ENCODE results near the gene TENT5A.

TENT5A gene

DNA sequence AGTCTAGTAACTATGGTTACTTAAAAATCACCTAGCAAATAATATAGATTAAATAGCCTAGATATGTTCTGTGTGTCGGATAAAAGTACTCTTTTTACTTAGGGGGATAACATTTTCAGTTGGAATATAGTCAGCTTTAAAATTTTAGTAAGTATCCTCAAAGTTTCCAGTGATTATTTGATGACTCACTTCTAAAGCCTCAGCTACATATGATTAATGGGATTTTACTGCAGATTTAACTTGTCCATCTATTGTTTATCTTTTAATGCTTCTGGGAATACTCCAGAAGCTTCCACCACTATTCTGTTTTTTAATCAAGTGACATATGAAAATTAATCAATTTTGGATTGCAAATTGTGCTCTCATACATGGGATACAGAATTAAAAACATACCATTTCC is 8.7 kb upstream of the TENT5A start:
- TF ChIP-seq, protein P1, sequence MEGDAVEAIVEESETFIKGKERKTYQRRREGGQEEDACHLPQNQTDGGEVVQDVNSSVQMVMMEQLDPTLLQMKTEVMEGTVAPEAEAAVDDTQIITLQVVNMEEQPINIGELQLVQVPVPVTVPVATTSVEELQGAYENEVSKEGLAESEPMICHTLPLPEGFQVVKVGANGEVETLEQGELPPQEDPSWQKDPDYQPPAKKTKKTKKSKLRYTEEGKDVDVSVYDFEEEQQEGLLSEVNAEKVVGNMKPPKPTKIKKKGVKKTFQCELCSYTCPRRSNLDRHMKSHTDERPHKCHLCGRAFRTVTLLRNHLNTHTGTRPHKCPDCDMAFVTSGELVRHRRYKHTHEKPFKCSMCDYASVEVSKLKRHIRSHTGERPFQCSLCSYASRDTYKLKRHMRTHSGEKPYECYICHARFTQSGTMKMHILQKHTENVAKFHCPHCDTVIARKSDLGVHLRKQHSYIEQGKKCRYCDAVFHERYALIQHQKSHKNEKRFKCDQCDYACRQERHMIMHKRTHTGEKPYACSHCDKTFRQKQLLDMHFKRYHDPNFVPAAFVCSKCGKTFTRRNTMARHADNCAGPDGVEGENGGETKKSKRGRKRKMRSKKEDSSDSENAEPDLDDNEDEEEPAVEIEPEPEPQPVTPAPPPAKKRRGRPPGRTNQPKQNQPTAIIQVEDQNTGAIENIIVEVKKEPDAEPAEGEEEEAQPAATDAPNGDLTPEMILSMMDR (conservative IDR thresholded peaks at IDR 0.05; ENCODE audit: low read depth, low read length): no peak
- no peak overlapping the region for H3K4me3 ChIP-seq (ENCODE audit: low read depth, low read length)
- peak; percentile 52 for DNase-seq (ENCODE audit: low read depth)

GRCh38 chr6:81759782-81760181 is 7.3 kb upstream of the TENT5A start:
- TF ChIP-seq, protein P1 (conservative IDR thresholded peaks at IDR 0.05; ENCODE audit: low read depth, low read length): no peak
- peak; percentile 80 for DNase-seq (ENCODE audit: low read depth)
- no peak overlapping the region for H3K4me3 ChIP-seq (ENCODE audit: low read depth, low read length)

DNA sequence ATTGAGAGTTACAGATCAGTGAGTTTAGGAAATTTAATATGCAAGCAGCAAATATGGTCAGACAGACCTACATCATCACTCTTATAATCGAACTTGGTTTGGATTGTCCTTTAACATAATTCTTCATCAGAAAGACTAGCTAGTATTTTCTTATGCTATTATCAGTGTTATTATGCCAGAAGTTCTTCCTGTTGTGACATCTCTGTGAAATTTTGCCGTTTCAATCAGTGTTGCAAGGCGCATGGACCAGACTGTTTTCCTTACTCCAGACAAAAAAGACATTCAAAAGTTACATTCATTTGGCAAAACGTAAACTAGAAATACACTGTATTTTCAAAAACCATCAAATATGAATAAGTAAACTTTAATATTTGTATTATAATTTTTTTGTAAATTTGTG is 5.7 kb upstream of the TENT5A start:
- H3K4me3 ChIP-seq (ENCODE audit: low read depth, low read length): no peak overlapping the region
- DNase-seq (ENCODE audit: low read depth): peak; percentile 50
- TF ChIP-seq, protein P1 (conservative IDR thresholded peaks at IDR 0.05; ENCODE audit: low read depth, low read length): no peak

DNA sequence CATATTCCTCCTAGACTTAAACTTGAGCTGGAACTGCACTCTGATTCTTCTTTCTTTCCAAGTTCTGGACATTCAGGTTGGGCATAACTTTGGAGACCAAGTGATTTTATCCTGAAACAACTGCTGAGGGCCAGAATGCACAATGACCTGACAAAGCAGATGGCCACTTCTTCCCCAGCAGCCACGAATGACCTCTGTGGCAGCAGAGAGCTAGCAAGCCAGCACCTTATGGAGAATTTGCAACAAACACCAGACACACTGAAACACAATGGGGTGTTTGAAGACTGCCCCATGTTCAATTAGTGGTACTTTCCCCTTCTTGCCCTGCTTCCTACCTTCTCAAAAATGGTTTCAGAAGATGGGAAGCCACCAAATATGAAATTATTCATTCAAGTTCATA is 4.2 kb upstream of the TENT5A start:
- TF ChIP-seq, protein P1 (conservative IDR thresholded peaks at IDR 0.05; ENCODE audit: low read depth, low read length): no peak
- DNase-seq (ENCODE audit: low read depth): no peak
- no peak overlapping the region for H3K4me3 ChIP-seq (ENCODE audit: low read depth, low read length)

GRCh38 chr6:81755551-81755950 is 3.1 kb upstream of the TENT5A start:
- no peak for DNase-seq (ENCODE audit: low read depth)
- TF ChIP-seq, protein P1 (conservative IDR thresholded peaks at IDR 0.05; ENCODE audit: low read depth, low read length): no peak
- H3K4me3 ChIP-seq (ENCODE audit: low read depth, low read length): no peak overlapping the region

DNA sequence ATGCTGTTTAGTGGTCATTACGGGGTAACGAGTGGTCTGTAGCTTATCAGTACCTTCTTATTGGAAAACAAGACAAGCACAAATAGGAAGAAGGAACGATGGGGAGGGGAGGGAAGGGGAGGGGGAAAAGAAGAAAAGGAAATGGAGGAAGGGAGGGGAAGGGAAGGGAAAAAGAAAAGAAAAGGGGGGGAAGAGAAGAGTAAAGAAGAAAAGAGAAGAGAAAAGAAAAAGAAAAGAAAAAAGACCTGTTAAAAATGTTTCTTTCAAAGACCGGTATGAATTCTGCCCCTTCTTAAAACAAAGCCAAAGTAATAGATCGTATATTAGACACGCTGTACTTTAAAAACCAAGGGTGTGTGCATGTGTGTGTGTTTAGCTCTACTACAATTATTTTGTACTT is 2.4 kb upstream of the TENT5A start:
- TF ChIP-seq, protein P1 (conservative IDR thresholded peaks at IDR 0.05; ENCODE audit: low read depth, low read length): no peak
- no peak overlapping the region for H3K4me3 ChIP-seq (ENCODE audit: low read depth, low read length)
- DNase-seq (ENCODE audit: low read depth): no peak

GRCh38 chr6:81753711-81754577 is 1.5 kb upstream of the TENT5A start:
- TF ChIP-seq, protein P1 (conservative IDR thresholded peaks at IDR 0.05; ENCODE audit: low read depth, low read length): peak; percentile 73
- peak; percentile 62 for DNase-seq (ENCODE audit: low read depth)
- peak overlapping the region; percentile 97 for H3K4me3 ChIP-seq (ENCODE audit: low read depth, low read length)
